Endothelial cell of umbilical vein (primary cell): ENCODE results near the gene AXDND1. TPM values are rescaled to one million over a fixed set of nuclear protein-coding genes. Genes with fewer than 3 reads are reported as not detected.

ENCODE experiments used
- BruUV-seq: library from RNA; stranded (reverse); fragments of 400-500 nt; replicated peaks from 2 replicates; lab custom pipeline; 2021; lab: Mats Ljungman, UMichigan
- CTCF ChIA-PET: fragments of 300-600, 350-600 bp; sonication (Branson Sonifier 250); formaldehyde crosslinking; loops from one replicate; lab custom pipeline; 2021; ENCODE audit warnings: antibody characterized with exemption, inconsistent platforms; lab: Charles Lee
- POLR2A ChIA-PET: fragments of 300-600, 350-600 bp; sonication (Branson Sonifier 250); formaldehyde crosslinking; loops from one replicate; lab custom pipeline; 2021; ENCODE audit warnings: antibody characterized with exemption, inconsistent platforms; lab: Charles Lee
- DNase-seq: peaks from one replicate; pipeline ENCODE4 v3.0.0-alpha.2; 2011; ENCODE audit warnings: low read depth, low spot score
- FAIRE-seq: peaks from 2 replicates; lab custom pipeline; 2011; peaks lifted over from hg19 to GRCh38; lab: Jason Lieb, UNC
- H2AFZ ChIP-seq: 2 replicates; pipeline ENCODE4 v1.6.0; 2012; ENCODE audit warnings: low read depth, low read length, control low read depth, inconsistent platforms
- H3K27ac ChIP-seq: 2 replicates; pipeline ENCODE4 v1.5.1; 2011; ENCODE audit warnings: low read depth, mild to moderate bottlenecking, control low read depth, low read length, moderate library complexity; ENCODE audit not compliant: insufficient read depth
- H3K27me3 ChIP-seq, 2 experiments: 2 replicates each; pipeline versions ENCODE4 v1.6.0 to v1.6.1; 2011; ENCODE audit warnings: low read length in 2 of 2, mixed read lengths in 1 of 2; ENCODE audit not compliant: control insufficient read depth in 2 of 2, insufficient read depth in 2 of 2
- H3K36me3 ChIP-seq, 2 experiments: 2 replicates in 1 of 2; 3 replicates in 1 of 2; pipeline ENCODE4 v1.5.1; 2011; ENCODE audit warnings: low read length in 2 of 2, mild to moderate bottlenecking in 1 of 2, moderate library complexity in 1 of 2; ENCODE audit not compliant: control insufficient read depth in 2 of 2, insufficient read depth in 2 of 2; ENCODE audit errors: extremely low read depth in 1 of 2
- H3K4me1 ChIP-seq: 3 replicates; pipeline ENCODE4 v1.5.1; 2011; ENCODE audit warnings: mild to moderate bottlenecking, low read length; ENCODE audit not compliant: control insufficient read depth, insufficient read depth; ENCODE audit errors: extremely low read depth
- H3K4me2 ChIP-seq: 2 replicates; pipeline ENCODE4 v1.6.1; 2011; ENCODE audit warnings: low read length, control low read depth, mixed read lengths; ENCODE audit not compliant: insufficient read depth
- H3K4me3 ChIP-seq, 3 experiments: fragments of 200-600 bp in 1 of 3; sonication (generic), shearing (Covaris generic) in 1 of 3; replicated peaks in 1 of 3; 2 replicates each; pipeline ENCODE4 v1.5.1; 2011 to 2016; ENCODE audit warnings: control low read depth in 3 of 3, low read length in 3 of 3, mild to moderate bottlenecking in 2 of 3, inconsistent platforms in 1 of 3, low read depth in 1 of 3, moderate library complexity in 1 of 3; ENCODE audit not compliant: insufficient read depth in 1 of 3
- H3K79me2 ChIP-seq: 2 replicates; pipeline ENCODE4 v1.6.0; 2012; ENCODE audit warnings: low read length, inconsistent platforms; ENCODE audit not compliant: control insufficient read depth, insufficient read depth
- H3K9ac ChIP-seq: replicated peaks from 2 replicates; pipeline ENCODE3; 2011; ENCODE audit warnings: low read length, control low read depth; ENCODE audit not compliant: insufficient read depth; ENCODE audit errors: extremely low read depth
- H3K9me1 ChIP-seq: replicated peaks from 3 replicates; pipeline ENCODE4 v1.6.0; 2011; ENCODE audit warnings: mild to moderate bottlenecking, low read length; ENCODE audit not compliant: control insufficient read depth, insufficient read depth; ENCODE audit errors: extremely low read depth
- H3K9me3 ChIP-seq: replicated peaks from 2 replicates; pipeline ENCODE4 v1.5.1; 2012; ENCODE audit warnings: low read length, inconsistent platforms; ENCODE audit not compliant: control insufficient read depth, insufficient read depth
- H4K20me1 ChIP-seq: replicated peaks from 2 replicates; pipeline ENCODE3; 2011; ENCODE audit warnings: mild to moderate bottlenecking, low read length; ENCODE audit not compliant: control insufficient read depth, insufficient read depth; ENCODE audit errors: extremely low read depth
- CTCF ChIP-seq, 2 donors: IDR thresholded peaks; 1 replicate in 1 of 2; 2 replicates in 1 of 2; pipeline ENCODE4 v1.5.1; 2011; ENCODE audit warnings: low read length in 2 of 2, mild to moderate bottlenecking in 2 of 2, moderate library complexity in 2 of 2, control low read depth in 1 of 2, inconsistent platforms in 1 of 2, low read depth in 1 of 2; ENCODE audit not compliant: insufficient read depth in 1 of 2; ENCODE audit errors: extremely low read depth in 1 of 2
- EZH2 ChIP-seq: IDR thresholded peaks from 2 replicates; pipeline ENCODE4 v1.6.1; 2012; ENCODE audit warnings: borderline replicate concordance, low read depth, mild to moderate bottlenecking, moderate library complexity, low read length, inconsistent platforms; ENCODE audit not compliant: severe bottlenecking
- FOS ChIP-seq: IDR thresholded peaks from 2 replicates; pipeline ENCODE4 v1.6.1; 2011; ENCODE audit warnings: mild to moderate bottlenecking, low read length, moderate library complexity, borderline replicate concordance; ENCODE audit not compliant: insufficient read depth
- GATA2 ChIP-seq: IDR thresholded peaks from 2 replicates; pipeline ENCODE4 v1.7.0; 2011; ENCODE audit warnings: low read depth, mild to moderate bottlenecking, moderate library complexity, mixed read lengths, low read length; ENCODE audit not compliant: insufficient read length, insufficient read depth
- JUN ChIP-seq: IDR thresholded peaks from 2 replicates; pipeline ENCODE4 v1.6.1; 2011; ENCODE audit warnings: borderline replicate concordance, low read depth; ENCODE audit not compliant: insufficient read length, insufficient read depth
- MAX ChIP-seq: IDR thresholded peaks from 2 replicates; pipeline ENCODE4 v1.6.1; 2011; ENCODE audit not compliant: insufficient read depth, insufficient read length
- MYC ChIP-seq: IDR thresholded peaks from one replicate; pipeline ENCODE4 v1.6.1; 2011; ENCODE audit warnings: mild to moderate bottlenecking, low read depth, low read length
- POLR2A ChIP-seq: IDR thresholded peaks from 2 replicates; pipeline ENCODE4 v1.6.1; 2012; ENCODE audit warnings: low read depth, mild to moderate bottlenecking, control low read depth, low read length
- POLR2AphosphoS5 ChIP-seq: IDR thresholded peaks from 2 replicates; pipeline ENCODE4 v1.6.1; 2012; ENCODE audit warnings: low read depth, mild to moderate bottlenecking, control low read depth, low read length, moderate library complexity; ENCODE audit not compliant: insufficient read depth
- dilution Hi-C: fragments of 300-500 bp; cut with MboI; formaldehyde crosslinking; loops from one replicate; pipeline ENCODE4 v1.15.0; 2019; ENCODE audit warnings: low sequenced_read_pairs; ENCODE audit not compliant: extremely low pct_ligation_motif_present
- intact Hi-C: fragments of 100-400 bp; cut with micrococcal nuclease; formaldehyde crosslinking; loops from one replicate; pipeline ENCODE4 v1.10.0; 2022
- polyA plus RNA-seq, 4 experiments: library from polyadenylated mRNA; depleted of rRNA in 3 of 4; stranded (reverse) in 3 of 4; unstranded in 1 of 4; fragments of >200 nt; gene quantifications; 2 replicates each; pipeline versions ENCODE4 v1.2.1 to v1.2.3, GENCODE V29; 2011 to 2012; ENCODE audit warnings: missing spikeins in 1 of 4
- total RNA-seq: library from RNA; stranded (reverse); gene quantifications from 2 replicates; pipeline ENCODE4 v1.2.3, GENCODE V29; 2021

The AXDND1 gene
- total and polyA plus RNA-seq, 2 donors (not counting 3 experiments of a cell fraction or from before 2014, with no cell fraction given): 0.17 TPM; not detected in 1

DNA sequence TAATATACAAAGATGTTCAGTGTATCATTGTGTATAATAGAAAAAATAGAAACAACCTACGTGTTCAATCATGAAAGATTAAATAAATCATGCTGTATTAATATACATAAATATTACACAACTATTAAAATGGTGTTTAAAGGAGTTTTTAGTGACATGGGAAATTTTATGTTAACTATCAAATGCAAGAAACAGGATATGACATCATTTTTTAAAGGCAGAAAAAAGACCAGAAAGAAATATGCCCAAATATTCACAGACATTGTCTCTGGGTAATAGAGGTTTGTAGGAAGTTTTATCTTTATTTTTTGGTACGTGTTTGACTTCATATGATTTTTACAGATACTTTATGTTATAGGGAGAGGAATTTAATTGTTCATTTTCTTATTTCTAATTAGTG lies 176.0 kb downstream of the AXDND1 start:
- CTCF ChIA-PET: no interaction called here
- dilution Hi-C loops (no loop called here), intact Hi-C loops (no loop called here)
- Histone ChIP-seq H4K20me1 (no peaks in the 10 kb centered on the region), H3K9ac (no peak overlapping the region), H3K4me3 (no peak overlapping the region), H3K27ac (no peak overlapping the region), H2AFZ (no peak overlapping the region), H3K9me3 (no peaks in the 10 kb centered on the region), H3K36me3 (no peaks in the 10 kb centered on the region), H3K4me1 (no peaks in the 10 kb centered on the region), H3K9me1 (no peaks in the 10 kb centered on the region), H3K79me2 (no peaks in the 10 kb centered on the region), H3K4me2 (no peak overlapping the region), H3K27me3 (no peaks in the 10 kb centered on the region)
- no peak for TF ChIP-seq FOS
- no peak for TF ChIP-seq GATA2
- TF ChIP-seq MAX: no peak
- TF ChIP-seq EZH2: no peak
- TF ChIP-seq JUN: no peak
- TF ChIP-seq POLR2AphosphoS5: no peak
- no peak for TF ChIP-seq POLR2A
- no peak for TF ChIP-seq MYC
- TF ChIP-seq CTCF (IDR thresholded peaks at IDR 0.05; ENCODE audit: extremely low read depth in 1 of 2, insufficient read depth in 1 of 2, low read depth in 1 of 2, low read length in 2 of 2): no peak
- no peak for FAIRE-seq
- DNase-seq: no peak
- POLR2A ChIA-PET: no interaction called here
- BruUV-seq: no TSS peak
